Bronchial epithelial cell (primary cell): ENCODE measurements around the gene DZIP1. TPM values are rescaled to one million over a fixed set of nuclear protein-coding genes. Genes with fewer than 3 reads are reported as not detected.

Source experiments
- DNase-seq: peaks from one replicate; pipeline ENCODE4 v3.0.0-alpha.2; 2010; ENCODE audit warnings: low read depth
- FAIRE-seq: peaks from 2 replicates; lab custom pipeline; 2011; peaks lifted over from hg19 to GRCh38; lab: Jason Lieb, UNC
- H3K27me3 ChIP-seq: 2 replicates; pipeline ENCODE4 v1.5.1; 2011; ENCODE audit warnings: low read length; ENCODE audit not compliant: control insufficient read depth, insufficient read depth
- H3K36me3 ChIP-seq: 2 replicates; pipeline ENCODE4 v1.5.1; 2011; ENCODE audit warnings: low read length; ENCODE audit not compliant: control insufficient read depth, insufficient read depth
- H3K4me3 ChIP-seq: 2 replicates; pipeline ENCODE4 v1.5.1; 2011; ENCODE audit warnings: mild to moderate bottlenecking, low read depth, low read length, control low read depth
- CTCF ChIP-seq: IDR thresholded peaks from 2 replicates; pipeline ENCODE4 v1.5.1; 2011; ENCODE audit warnings: mild to moderate bottlenecking, moderate library complexity, low read length, control low read depth, inconsistent platforms; ENCODE audit not compliant: insufficient read depth, severe bottlenecking
- total RNA-seq: library from RNA; depleted of rRNA; stranded (reverse); fragments of >200 nt; gene quantifications from 2 replicates; pipeline ENCODE4 v1.2.1, GENCODE V29; 2014

The DZIP1 gene
- total RNA-seq, 1 donor from 2014 or later: 0.79 TPM

- Histone ChIP-seq H3K27me3 (peaks cover 21% of the 10 kb centered on the region), H3K4me3 (no peak within 1 kb of the TSS), H3K36me3 (no peaks in the 10 kb centered on the region)
- DNase-seq (no peak), FAIRE-seq (no peak)
- no peak for TF ChIP-seq CTCF
Measured at GRCh38 chr13:95552539-95553441, 91.7 kb downstream of the DZIP1 start, which contains the start of gene CLDN10. Gene CLDN10, plus strand, starts transcription at chr13:95552720. Its CDS starts 34 bp downstream, at chr13:95552754.

- DNase-seq (no peak), FAIRE-seq (no peak)
- H3K4me3 ChIP-seq: no peak overlapping the region
- no peaks in the 10 kb centered on the region for H3K36me3 ChIP-seq
- TF ChIP-seq CTCF: no peak
- H3K27me3 ChIP-seq: peaks cover 19% of the 10 kb centered on the region
Measured at GRCh38 chr13:95552208-95552538, 92.3 kb downstream of the DZIP1 start.

DNA sequence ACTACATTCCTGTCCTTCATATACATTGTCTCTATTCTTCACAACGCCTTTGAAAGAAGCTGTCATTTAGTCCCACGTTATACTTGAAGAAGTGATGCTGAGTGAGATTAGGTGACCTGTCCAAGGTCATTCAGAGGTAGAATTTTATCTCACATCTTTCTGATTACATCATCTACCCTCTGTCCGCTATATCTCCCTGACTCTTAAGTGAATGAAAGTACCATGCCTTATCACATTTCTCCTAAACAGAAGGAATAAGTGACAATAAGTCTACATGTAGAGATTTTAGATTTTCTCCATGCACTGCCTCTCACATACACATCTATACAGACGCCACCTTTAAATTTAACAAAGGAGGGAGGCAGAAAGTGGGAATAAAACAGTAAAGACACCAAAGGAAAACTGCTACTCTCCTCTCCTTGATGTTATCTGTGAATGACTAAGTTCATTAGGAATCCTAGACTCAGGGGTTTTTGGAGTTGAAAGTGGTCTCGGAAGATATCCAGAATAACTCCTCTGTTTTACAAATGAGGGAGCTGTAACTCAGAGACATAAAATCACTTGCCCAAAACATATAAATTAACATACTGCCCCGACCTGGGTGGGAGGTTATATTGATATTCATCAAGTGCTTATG lies 96.9 kb downstream of the DZIP1 start:
- peaks cover 16% of the 10 kb centered on the region for H3K27me3 ChIP-seq
- H3K4me3 ChIP-seq: no peak overlapping the region
- no peak for TF ChIP-seq CTCF
- FAIRE-seq: no peak
- no peak for DNase-seq
- no peaks in the 10 kb centered on the region for H3K36me3 ChIP-seq

GRCh38 chr13:95546919-95547318 lies 97.6 kb downstream of the DZIP1 start:
- DNase-seq: no peak
- no peak overlapping the region for H3K4me3 ChIP-seq
- H3K27me3 ChIP-seq: peaks cover 12% of the 10 kb centered on the region
- H3K36me3 ChIP-seq: no peaks in the 10 kb centered on the region
- TF ChIP-seq CTCF: no peak
- FAIRE-seq: no peak

DNA sequence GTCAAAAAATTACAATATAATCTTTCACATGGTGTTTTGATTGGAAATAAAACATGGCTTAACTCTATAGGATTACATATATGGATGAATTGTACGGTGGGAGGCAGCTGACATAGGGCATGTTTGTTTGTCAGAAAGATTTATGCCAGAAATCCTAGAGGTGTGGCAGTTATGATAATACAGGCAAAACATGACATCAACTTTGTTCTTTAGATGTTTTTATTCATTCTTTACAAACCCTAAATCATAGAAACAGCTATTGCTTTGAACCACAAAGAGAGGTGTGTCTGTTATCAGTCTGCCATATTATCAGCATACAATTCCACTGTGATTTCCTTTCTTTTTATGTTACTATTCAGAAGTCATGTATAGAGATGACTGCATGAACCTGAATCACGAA lies 100.2 kb downstream of the DZIP1 start:
- DNase-seq (no peak), FAIRE-seq (no peak)
- no peak for TF ChIP-seq CTCF
- no peaks in the 10 kb centered on the region for H3K36me3 ChIP-seq
- H3K4me3 ChIP-seq: no peak overlapping the region
- H3K27me3 ChIP-seq: peaks cover 5% of the 10 kb centered on the region
